Stimulated activated naive CD8-positive, alpha-beta T cell treated with anti-CD3 and anti-CD28 coated beads, Interleukin-15, Interleukin-2, amounts not matched to agents 100 U/mL and 50 U/mL, for 24 hours (primary cell): ENCODE measurements around the gene ZDHHC14.
A peak's percentile ranks its signal among the peaks of the same experiment; 100 is the strongest.

Experiments used
- ATAC-seq: fragments of 150-1000 bp; cut with Tn5 transposase; one replicate; pipeline ENCODE4 v1.10.0; 2021
- DNase-seq: peaks from one replicate; pipeline ENCODE4 v3.0.0; 2021

The ZDHHC14 gene

GRCh38 chr6:157668713-157669112 is 287.7 kb downstream of the ZDHHC14 start:
- ATAC-seq (no peak), DNase-seq (no peak)

- DNase-seq, result no peak
- no peak for ATAC-seq
Observed at GRCh38 chr6:157669323-157669722, 288.3 kb downstream of the ZDHHC14 start.

DNA sequence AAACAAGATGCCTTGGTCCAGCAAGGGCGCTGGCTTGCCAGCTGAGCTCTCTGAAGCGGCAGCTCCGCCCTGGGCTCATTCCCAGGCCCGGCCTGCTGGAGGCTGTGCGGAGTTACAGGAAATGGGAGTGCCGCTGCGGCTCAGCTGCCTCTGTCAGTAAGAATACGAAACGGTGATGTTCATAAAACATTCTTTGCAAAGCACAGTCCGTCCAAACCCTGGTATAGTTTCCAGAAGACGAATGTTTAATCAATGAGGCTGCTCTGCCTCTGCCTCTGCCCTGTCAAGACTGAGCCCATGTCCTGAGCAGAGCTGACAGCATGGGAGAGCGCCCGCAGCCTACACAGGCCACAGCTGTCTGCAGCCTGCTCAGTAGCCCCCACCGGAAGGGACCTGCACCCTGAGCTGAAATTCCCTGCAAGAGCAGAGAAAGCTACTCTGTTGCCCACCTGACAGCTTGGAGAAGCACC is 288.8 kb downstream of the ZDHHC14 start:
- DNase-seq (no peak), ATAC-seq (peak; percentile 40)

DNA sequence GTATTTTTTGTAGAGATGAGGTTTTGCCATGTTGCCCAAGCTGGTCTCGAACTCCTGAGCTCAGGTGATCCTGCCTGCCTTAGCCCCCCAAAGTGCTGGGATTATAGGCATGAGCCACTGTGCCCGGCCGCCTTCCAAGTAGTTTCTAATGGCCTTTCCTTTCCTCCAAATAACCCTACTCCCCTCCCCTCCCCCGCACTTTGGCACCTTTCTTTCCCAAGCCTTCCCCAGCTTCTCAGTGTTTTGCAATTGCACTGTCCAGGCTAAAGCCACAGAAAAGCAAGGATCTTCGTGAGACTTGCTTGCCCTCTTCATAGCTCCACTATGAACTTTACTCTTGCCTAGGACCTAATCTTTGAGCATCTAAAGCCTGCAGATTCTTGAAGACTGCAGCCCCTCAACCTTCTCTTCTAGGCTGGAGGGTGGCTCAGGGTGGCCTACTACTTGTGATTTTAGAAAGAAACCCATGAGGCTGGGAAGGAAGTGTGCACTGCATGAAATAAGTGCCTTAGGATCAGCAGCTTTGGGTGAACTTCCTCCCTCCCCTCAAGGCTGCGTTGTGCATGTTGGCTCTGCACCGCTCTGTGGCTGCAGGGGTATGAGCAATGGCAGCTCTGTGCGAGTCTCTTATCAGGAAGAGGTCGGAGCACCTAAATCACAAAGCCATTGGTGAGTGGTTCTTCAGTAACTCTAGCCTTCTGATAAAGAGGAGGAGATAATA is 289.6 kb downstream of the ZDHHC14 start:
- DNase-seq, result no peak
- no peak for ATAC-seq

DNA sequence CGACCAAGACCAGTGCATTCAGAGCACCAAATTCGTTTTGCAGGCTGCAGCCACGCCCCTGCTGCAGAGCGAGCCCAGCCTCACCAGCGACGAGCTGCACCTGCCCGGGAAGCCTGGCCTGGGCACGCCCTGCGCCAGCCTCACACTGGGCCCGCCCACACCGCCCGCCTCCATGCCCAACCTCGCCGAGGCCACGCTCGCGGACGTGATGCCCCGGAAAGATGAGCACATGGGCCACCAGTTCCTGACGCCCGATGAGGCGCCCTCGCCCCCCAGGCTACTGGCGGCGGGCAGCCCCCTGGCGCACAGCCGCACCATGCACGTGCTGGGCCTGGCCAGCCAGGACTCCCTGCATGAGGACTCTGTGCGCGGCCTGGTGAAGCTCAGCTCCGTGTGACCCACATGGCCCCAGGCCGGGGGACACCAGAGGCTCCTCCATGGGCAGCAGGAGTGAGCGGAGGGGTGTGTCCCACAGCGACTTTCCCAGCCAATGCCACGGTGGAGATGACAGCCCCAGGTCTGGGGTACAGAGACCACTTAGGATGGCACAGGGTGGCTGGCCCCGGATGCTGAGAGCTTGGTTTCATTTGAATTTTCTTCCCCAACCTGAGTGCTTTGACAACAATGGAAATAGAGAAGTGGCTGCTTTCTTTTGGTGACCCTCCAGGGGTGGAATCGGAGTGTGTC is 291.9 kb downstream of the ZDHHC14 start:
- no peak for ATAC-seq

DNA sequence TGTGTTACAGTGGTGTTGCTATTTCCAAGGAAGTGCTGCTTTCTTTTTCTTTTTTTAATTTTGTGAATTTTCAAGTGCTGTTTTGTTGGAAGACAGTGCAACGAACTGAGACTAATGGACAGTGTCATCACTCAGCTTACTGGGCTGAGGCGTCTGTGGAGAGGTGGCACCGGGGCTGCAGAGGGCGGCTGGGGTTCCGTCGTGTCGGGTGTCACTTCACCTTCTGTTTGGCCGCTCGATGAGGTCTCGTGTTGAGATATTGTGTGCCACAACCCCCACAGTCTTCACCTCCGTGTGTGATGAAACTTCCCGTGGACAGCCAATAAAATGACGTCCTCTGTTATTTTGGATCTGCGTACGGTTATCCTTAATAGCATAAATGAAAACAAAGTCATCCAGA is 292.6 kb downstream of the ZDHHC14 start:
- ATAC-seq, result no peak
- DNase-seq, result no peak

More for the DNA sequence above, 291.9 kb downstream of the ZDHHC14 start:
- DNase-seq, result no peak

DNA sequence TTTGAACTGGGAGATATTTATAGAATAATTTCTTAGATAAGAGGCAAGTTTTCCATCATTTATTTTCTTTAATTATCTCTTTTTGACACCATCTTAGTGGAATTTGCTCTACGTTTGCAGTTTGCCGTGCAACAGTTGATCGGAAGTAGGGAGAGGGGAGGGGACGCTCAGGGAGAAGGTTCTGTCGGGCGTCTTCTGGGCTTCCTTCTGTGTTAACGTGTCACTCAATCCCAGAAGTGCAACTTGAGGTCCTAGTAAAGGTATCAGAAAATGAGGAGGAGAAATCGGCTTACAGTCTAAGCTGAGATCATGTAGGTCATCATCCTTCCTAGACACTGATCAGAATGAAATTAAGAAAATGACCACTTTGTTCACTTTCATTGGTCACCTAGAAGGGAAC is 293.1 kb downstream of the ZDHHC14 start:
- DNase-seq (no peak), ATAC-seq (no peak)

DNA sequence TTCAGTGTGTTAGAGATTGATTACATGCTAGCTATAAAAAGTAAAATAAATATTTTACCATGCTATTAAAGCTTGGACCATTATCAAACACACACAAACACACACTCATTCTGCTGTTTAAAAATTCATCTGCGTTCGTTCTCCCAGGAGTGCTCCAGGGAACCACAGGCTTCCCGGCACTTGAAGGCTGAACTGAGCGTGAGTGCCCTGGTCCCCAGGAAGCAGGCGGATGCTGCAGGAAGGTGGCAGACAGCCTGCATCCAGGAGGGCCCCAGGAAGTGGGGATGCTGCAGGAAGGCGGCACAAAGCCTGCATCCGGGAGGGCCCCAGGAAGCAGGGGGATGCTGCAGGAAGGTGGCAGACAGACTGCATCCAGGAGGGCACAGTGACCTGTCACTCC is 294.8 kb downstream of the ZDHHC14 start:
- ATAC-seq, result no peak
- DNase-seq, result no peak

- DNase-seq (no peak), ATAC-seq (no peak)
Observed at GRCh38 chr6:157676241-157676640, 295.3 kb downstream of the ZDHHC14 start.

- DNase-seq (no peak), ATAC-seq (no peak)
Observed at GRCh38 chr6:157677235-157677634, 296.2 kb downstream of the ZDHHC14 start.

- DNase-seq, result no peak
- no peak for ATAC-seq
Observed at GRCh38 chr6:157679605-157680580, 298.9 kb downstream of the ZDHHC14 start.

- DNase-seq (no peak), ATAC-seq (no peak)
Observed at GRCh38 chr6:157681041-157681650, 300.2 kb downstream of the ZDHHC14 start.

DNA sequence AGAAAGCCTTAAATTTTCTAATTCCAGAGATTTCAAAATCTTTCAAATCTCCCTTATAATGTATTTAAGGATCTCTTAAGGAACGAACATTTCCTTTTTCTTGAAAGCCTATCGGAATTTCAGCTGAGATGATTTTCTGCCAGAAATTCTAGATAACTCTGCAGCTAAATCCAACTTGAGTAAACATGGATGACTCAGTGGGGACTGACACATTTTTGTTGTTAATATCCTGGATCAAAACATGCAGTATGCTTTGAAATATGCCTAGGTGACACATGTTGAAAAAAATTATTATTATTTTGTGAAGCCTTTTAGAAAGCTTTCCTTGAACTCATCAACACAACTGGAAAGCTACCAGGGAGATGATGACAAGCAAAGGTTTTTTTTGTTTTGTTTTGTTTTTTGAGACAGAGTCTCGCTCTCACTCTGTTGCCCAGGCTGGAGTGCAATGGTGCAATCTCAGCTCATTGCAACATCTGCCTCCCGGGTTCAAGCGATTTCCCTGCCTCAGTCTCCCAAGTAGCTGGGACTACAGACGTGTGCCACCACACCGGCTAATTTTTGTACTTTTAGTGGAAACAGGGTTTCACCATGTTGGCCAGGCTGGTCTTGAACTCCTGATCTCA is 302.0 kb downstream of the ZDHHC14 start:
- DNase-seq (no peak), ATAC-seq (no peak)

- ATAC-seq (no peak), DNase-seq (no peak)
Observed at GRCh38 chr6:157683707-157684106, 302.7 kb downstream of the ZDHHC14 start.

GRCh38 chr6:157684620-157685299 is 303.8 kb downstream of the ZDHHC14 start:
- DNase-seq (no peak), ATAC-seq (peak; percentile 51)

GRCh38 chr6:157685596-157686280 is 304.7 kb downstream of the ZDHHC14 start:
- ATAC-seq (no peak), DNase-seq (no peak)

GRCh38 chr6:157688275-157688959 is 307.4 kb downstream of the ZDHHC14 start:
- ATAC-seq, result no peak
- no peak for DNase-seq

DNA sequence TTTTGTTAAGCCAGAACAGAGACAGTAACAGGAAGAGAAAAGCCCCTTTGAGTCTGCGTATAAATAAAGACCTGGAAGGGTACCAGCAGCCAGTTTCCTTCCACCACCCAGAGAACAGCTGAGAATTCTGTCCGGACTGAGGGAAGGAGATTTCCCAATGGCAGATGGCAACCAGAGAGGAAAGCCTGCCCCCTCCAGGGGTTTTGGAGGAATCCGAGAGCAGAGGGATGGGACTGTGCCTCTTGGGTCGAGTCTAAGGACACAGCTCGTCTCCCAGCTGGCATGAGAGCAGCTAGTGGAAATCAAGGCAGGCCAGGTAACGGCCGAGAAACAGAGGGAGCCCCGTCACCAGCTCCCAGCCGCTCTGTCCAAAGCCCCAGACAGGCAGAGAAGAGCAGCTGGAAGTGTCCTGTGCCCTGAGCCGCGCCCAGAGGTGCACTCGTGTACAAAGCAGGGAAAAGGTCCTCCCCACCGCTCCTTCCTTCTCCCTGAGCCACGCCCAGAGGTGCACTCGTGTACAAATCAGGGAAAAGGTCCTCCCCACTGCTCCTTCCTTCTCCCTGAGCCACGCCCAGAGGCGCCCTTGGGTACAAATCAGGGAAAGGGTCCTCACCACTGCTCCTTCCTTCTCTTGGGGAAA is 308.1 kb downstream of the ZDHHC14 start:
- ATAC-seq, result no peak
- no peak for DNase-seq

DNA sequence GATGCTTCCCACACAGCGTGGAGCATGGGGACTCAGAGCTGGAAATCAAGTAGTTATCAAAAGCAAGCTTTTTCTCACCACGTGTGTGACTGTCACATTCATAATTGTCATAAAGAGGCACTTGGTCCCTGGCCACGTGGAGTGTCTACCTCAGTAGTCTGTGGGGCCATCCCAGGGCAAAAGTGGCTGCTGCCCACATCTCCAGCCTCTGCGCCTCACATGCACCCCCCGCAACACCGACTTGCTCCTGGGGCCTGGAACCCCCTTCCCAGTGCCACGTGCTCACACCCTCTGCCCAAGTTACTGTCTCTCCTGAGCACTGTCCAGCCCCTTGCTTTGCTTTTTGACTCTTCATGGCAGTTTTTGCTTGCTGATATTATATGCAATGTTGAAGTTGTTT is 308.9 kb downstream of the ZDHHC14 start:
- ATAC-seq, result no peak
- DNase-seq, result no peak
